Raji (cell line): ENCODE data around the gene ZNF608.
A peak's percentile ranks its signal among the peaks of the same experiment; 100 is the strongest.

ENCODE experiments used
- POLR2A ChIP-seq: IDR thresholded peaks from 2 replicates; pipeline ENCODE4 v1.6.1; 2011; ENCODE audit warnings: low read depth, low read length, control low read depth; ENCODE audit not compliant: insufficient read depth

Gene ZNF608

GRCh38 chr5:124720593-124720992 is 25.8 kb downstream of the ZNF608 start:
- no peak for TF ChIP-seq POLR2A

- no peak for TF ChIP-seq POLR2A
Observed at GRCh38 chr5:124719113-124719967, 27.1 kb downstream of the ZNF608 start.

DNA sequence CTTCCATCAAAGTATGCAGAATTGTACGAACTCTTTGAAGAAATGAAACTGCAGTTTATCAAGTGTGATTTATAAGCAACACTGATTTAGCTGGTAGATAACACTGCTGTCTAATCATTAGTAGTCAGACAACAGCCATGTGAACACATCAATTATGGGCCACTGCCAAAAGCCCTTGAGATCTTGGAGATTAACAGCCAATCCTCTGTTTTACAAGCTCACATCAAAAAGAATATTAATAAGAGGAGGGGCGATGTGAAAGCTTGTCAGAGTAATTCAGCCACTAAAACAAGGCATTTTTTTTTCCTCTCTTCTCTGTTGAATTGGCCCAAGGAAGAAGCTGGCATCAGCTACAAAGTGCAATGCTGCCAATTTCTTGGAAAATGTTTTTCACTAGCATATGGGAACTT is 28.1 kb downstream of the ZNF608 start:
- TF ChIP-seq POLR2A = no peak

DNA sequence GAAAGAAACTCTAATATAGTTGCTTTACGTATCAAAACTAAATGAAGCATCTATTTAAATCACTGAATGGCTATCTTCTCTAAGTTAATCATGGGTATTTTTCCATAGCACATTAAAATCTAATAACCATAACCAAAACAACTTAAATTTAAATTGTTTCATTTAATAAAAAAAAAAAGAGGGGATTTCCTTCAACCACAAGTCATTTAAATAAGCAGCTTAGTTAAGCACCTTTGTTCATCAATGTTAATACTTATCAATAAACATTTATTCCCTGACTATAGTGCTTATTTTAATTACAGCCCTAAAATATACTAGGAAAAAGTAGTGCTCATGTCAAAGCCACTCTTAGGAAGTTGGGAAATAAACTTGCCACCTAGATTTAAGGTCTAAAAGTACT is 30.3 kb downstream of the ZNF608 start:
- no peak for TF ChIP-seq POLR2A

- TF ChIP-seq POLR2A = no peak
Observed at GRCh38 chr5:124714910-124715309, 31.5 kb downstream of the ZNF608 start.

GRCh38 chr5:124713595-124713994 is 32.8 kb downstream of the ZNF608 start:
- no peak for TF ChIP-seq POLR2A

GRCh38 chr5:124712731-124713305 is 33.6 kb downstream of the ZNF608 start:
- no peak for TF ChIP-seq POLR2A

GRCh38 chr5:124708086-124708485 is 38.4 kb downstream of the ZNF608 start:
- TF ChIP-seq POLR2A = no peak

GRCh38 chr5:124707520-124707919 is 38.9 kb downstream of the ZNF608 start:
- TF ChIP-seq POLR2A = no peak

DNA sequence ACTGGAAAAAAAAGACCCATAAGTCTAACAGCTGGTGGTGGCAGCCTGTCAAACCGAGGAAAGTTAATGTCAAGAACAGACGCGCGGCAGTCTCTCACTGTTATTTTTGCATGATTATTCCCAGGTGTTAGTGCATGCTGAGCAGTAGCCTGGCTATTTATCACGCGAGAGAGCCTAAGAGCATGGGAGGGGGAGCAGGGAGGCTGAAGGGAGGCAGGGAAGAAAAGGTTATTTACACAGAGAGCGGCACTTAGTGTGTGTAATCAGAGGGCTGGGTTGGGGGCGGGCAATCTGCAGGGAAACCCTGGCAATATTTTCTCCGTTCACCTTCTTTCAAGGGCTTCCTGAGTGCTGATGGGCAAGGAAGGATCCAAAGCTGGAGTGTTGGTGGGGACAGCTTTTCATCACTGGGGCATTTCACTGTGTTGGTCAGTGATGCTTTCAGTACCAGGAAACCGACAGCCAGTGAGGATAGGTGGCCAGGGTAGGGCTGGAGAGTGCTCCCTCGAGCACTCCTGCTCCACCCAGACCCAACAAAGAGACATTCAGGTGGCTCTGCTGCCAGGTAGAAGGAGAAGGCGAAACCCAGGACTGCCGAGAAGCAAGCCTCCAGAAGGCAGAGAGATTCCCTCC is 39.6 kb downstream of the ZNF608 start:
- TF ChIP-seq POLR2A = no peak

DNA sequence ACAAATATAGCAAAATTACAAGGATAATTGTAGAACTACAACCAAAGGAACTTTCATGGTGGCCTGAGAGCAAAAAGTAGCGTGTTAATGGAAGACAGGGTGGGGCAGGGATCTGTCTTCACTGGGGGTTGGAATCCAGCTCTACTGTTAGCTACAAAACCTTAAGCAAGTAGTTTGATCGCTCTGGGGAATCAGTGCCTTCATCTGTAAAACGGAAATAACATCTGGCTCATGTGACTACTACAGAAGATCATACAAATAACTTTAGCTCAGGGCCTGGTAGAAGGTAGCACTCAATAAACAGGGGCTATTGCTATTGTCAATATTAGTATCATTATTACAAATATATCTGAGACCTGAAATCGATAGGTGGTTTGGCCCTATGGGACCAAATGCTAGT is 40.4 kb downstream of the ZNF608 start:
- no peak for TF ChIP-seq POLR2A

- no peak for TF ChIP-seq POLR2A
Observed at GRCh38 chr5:124705577-124705976, 40.9 kb downstream of the ZNF608 start.

DNA sequence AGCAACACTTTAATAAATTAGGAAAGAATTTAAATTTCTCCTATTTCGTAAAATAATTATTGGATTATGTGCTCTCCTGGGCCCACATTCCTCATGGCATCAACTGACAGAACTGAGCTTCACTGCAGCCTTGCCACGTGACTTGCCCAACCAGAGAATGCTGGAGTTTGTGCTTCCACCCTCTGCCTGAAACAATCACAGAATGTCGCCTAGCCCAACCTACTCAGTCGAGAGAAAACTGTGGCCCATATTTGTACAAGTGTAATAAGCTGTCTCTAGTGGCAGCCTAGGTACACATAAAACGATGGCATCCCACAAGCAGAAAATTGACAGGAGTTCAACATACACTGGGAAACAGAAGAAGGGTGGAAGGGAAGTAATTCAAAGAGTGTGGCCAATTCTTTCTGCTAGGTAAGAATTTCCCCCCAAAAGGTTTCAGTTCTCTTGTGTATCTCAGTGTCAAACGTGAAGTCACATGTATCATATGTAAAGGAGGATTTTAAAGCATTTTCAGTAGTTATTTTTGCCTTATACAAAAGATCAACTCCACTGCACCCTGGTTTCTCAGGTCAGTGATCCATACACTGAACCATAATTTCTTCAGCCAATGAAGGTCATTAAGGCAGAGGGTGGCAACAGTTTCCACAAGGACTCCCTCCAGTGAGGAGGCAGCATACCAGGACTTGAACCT is 41.7 kb downstream of the ZNF608 start:
- 0 out of 2 replicates have a peak, but pooled peaks have one; percentile 21 for TF ChIP-seq POLR2A

DNA sequence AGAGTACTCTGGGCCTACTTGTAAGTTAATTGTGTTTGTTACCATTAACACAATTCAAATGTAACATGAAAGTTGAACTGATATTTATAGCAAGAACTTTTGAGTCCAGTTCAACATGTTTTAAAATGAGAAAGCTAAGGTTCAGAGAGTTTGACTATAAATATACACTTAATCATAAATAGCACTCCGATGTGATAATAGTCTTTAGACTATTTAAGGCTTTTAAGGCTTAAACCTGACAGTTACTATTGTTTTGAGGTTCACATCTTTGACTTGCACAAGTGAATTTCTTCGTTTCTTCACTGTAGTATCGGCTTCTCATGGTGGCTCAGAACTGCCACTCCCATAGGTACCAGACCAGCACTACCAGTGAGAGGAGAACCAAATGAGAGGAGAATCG is 42.4 kb downstream of the ZNF608 start:
- no peak for TF ChIP-seq POLR2A

- TF ChIP-seq POLR2A = no peak
Observed at GRCh38 chr5:124702525-124702924, 43.9 kb downstream of the ZNF608 start.
